ENCODE data around the gene TOP2B. TPM values are rescaled to one million over a fixed set of nuclear protein-coding genes. Genes with fewer than 3 reads are reported as not detected.

The TOP2B gene
- total and polyA plus RNA-seq, 7 donors, result 39.3 to 84.8 (median 66.2) TPM

DNA sequence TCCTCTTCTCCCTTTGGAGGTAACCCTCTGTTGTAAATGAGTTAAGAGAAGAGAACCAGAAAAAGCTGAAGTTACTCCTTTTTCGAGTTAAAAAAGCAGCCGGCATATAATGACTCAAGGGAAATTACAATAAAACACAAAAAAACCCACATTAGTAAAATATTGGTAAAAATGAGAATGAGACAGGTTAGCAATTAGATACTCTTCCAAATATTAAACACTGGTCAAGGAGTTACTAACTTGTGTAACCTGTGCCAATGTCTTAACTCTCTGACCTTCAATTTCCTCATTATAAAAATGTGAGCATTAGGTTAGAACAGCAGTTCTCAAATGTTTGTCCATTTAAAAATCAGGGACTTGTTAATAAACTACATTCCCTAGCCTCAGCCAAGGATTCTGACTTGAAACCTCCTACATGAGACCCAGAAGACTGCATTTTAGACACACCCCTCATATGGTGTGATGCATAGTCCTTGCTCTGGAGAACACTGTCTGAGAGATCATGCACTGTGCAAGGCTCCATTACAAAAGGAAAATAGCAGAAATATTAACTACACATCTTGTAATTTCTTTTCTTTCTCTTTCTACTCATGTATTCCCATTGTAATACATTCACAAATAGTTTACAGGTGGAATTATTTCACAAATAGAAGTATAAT, 42.7 kb upstream of the TOP2B start:
- 78 to 88% (median 84%) methylated on average over 2 of the region's 2 CpGs for WGBS, 3 donors
- no peaks in the 10 kb centered on the region for H3K27me3 ChIP-seq (ENCODE audit: insufficient read depth in 3 of 3, low read length in 2 of 3)
- TF ChIP-seq, protein P1, sequence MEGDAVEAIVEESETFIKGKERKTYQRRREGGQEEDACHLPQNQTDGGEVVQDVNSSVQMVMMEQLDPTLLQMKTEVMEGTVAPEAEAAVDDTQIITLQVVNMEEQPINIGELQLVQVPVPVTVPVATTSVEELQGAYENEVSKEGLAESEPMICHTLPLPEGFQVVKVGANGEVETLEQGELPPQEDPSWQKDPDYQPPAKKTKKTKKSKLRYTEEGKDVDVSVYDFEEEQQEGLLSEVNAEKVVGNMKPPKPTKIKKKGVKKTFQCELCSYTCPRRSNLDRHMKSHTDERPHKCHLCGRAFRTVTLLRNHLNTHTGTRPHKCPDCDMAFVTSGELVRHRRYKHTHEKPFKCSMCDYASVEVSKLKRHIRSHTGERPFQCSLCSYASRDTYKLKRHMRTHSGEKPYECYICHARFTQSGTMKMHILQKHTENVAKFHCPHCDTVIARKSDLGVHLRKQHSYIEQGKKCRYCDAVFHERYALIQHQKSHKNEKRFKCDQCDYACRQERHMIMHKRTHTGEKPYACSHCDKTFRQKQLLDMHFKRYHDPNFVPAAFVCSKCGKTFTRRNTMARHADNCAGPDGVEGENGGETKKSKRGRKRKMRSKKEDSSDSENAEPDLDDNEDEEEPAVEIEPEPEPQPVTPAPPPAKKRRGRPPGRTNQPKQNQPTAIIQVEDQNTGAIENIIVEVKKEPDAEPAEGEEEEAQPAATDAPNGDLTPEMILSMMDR (IDR thresholded peaks at IDR 0.05), result no peak
- H3K4me1 ChIP-seq, result no peaks in the 10 kb centered on the region
- H3K4me3 ChIP-seq, result no peak overlapping the region
- H3K9me3 ChIP-seq, result no peaks in the 10 kb centered on the region
- intact Hi-C loops (cut with DNase I), result no loop called here
- H3K27ac ChIP-seq, result no peak overlapping the region
- no peak for DNase-seq
- no peak for ATAC-seq
- no peaks in the 10 kb centered on the region for H3K36me3 ChIP-seq (ENCODE audit: insufficient read depth in 1 of 2, low read depth in 1 of 2)

DNA sequence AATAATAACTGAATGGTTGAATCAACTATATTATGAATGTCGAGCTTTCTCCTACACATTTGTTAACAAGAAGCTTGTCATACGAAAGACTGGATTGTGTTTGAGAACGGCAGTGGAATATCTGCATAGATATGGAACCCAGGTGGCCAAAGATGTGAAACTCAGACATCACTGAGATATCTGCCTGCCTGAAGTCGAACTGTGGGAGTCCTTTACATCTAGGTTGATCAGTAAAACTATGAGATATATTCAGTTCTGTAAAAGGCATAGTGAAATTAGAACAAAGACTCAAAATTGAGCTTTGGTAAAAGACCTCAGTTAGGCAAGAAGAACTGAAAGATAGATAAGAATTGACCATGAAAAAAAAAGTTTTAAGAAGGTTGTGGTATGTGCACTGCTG, 41.5 kb upstream of the TOP2B start:
- Histone ChIP-seq H3K27ac (no peak overlapping the region), H3K9me3 (no peaks in the 10 kb centered on the region), H3K4me3 (no peak overlapping the region), H3K36me3 (ENCODE audit: insufficient read depth in 1 of 2, low read depth in 1 of 2) (no peaks in the 10 kb centered on the region), H3K4me1 (no peaks in the 10 kb centered on the region), H3K27me3 (ENCODE audit: insufficient read depth in 3 of 3, low read length in 2 of 3) (no peaks in the 10 kb centered on the region)
- 80 to 87% (median 87%) methylated on average over 4 of the region's 4 CpGs for WGBS, 3 donors
- no peak for DNase-seq
- TF ChIP-seq, protein P1 (IDR thresholded peaks at IDR 0.05), result no peak
- no peak for ATAC-seq
- intact Hi-C loops (cut with DNase I), result no loop called here

DNA sequence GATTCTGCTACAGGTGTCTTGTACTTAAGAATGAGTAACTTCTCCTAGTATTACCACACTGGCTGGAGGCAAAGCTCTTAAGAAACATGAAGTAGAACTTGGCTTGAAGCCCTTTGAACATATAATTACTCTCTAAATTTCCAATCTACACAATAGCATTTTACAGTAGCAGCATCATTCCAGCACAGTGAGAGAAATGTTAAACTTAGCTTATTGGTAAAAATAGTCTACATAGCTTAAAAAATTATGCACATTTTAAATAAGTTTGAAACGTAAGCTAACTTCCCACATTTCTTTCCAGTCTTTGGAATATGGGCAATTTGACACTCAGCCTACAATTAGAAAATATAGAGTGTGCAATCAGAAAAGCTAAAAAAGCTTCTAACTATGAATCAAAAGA, 32.8 kb upstream of the TOP2B start:
- ATAC-seq (no peak), DNase-seq (no peak)
- TF ChIP-seq, protein P1 (IDR thresholded peaks at IDR 0.05), result no peak
- Histone ChIP-seq H3K9me3 (no peaks in the 10 kb centered on the region), H3K36me3 (ENCODE audit: insufficient read depth in 1 of 2, low read depth in 1 of 2) (no peaks in the 10 kb centered on the region), H3K27me3 (ENCODE audit: insufficient read depth in 3 of 3, low read length in 2 of 3) (no peaks in the 10 kb centered on the region), H3K4me3 (no peak overlapping the region), H3K4me1 (no peaks in the 10 kb centered on the region), H3K27ac (no peak overlapping the region)
- WGBS, 3 donors, result 44 to 57% (median 52%) methylated on average over 1 of the region's 1 CpG
- intact Hi-C loops (cut with DNase I), result no loop called here

DNA sequence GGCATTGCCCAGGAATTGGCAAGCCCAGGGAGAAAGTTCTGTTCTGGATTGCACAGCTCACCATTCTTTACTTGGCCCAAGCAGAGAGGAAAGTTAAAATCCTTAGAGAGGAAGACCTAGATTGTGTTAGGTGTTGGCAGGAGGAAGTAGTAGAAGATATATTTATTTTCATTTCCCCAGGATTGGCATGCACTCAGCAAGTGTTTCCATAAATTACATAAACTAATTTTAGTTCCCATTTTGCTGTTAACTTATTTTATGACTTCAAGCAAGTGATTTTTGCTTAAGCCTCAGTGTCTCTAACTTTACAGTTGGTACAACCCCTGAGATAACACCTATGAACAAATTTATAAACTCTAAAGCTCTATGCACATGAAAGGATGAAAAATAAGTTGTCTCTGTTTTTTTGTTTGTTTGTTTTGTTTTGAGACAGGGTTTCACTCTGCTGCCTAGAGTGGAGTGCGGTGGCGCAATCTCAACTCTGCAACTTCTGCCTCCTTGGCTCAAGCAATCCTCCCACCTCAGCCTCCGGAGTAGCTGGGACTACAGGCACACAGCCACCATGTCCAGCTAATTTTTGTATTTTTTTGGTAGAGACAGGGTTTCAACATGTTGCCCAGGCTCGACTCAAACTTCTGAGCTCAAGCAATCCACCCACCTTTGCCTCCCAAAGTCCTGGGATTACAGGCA, 31.2 kb upstream of the TOP2B start:
- H3K4me1 ChIP-seq, result no peaks in the 10 kb centered on the region
- H3K27ac ChIP-seq, result no peak overlapping the region
- H3K4me3 ChIP-seq, result no peak overlapping the region
- H3K27me3 ChIP-seq (ENCODE audit: insufficient read depth in 3 of 3, low read length in 2 of 3), result peaks cover 0 to 2% (median 0%) of the 10 kb centered on the region in 3 donors
- intact Hi-C loops (cut with DNase I), result no loop called here
- no peak for DNase-seq
- TF ChIP-seq, protein P1 (IDR thresholded peaks at IDR 0.05), result no peak
- no peaks in the 10 kb centered on the region for H3K9me3 ChIP-seq
- WGBS, 3 donors, result 77 to 83% (median 82%) methylated on average over 4 of the region's 4 CpGs
- no peaks in the 10 kb centered on the region for H3K36me3 ChIP-seq (ENCODE audit: insufficient read depth in 1 of 2, low read depth in 1 of 2)
- no peak for ATAC-seq

Measured in psoas muscle (tissue), 8 donors.